ENCODE data around the gene ADGRV1.
"Not testable (repeated sequence)": the region's sequence is repeated elsewhere in the genome, so short reads cannot be mapped to it uniquely, and the experiment has no call there.

The ADGRV1 gene

GRCh38 chr5:90915393-90915792, 356.8 kb downstream of the ADGRV1 start:
- in situ Hi-C loops (cut with HindIII; ENCODE audit: low sequenced_read_pairs): no loop called here
- no peak overlapping the region for H3K4me3 ChIP-seq (ENCODE audit: low read depth, low read length)
- DNase-seq (ENCODE audit: low read depth): no peak
- TF ChIP-seq CTCF (IDR thresholded peaks at IDR 0.05; ENCODE audit: low read depth, low read length, missing control alignments): no peak

- in situ Hi-C loops (cut with HindIII; ENCODE audit: low sequenced_read_pairs): no loop called here
- DNase-seq (ENCODE audit: low read depth): no peak
- H3K4me3 ChIP-seq (ENCODE audit: low read depth, low read length): no peak overlapping the region
- TF ChIP-seq CTCF (IDR thresholded peaks at IDR 0.05; ENCODE audit: low read depth, low read length, missing control alignments): no peak
These were observed 358.6 kb downstream of the ADGRV1 start for GRCh38 chr5:90916947-90917800.

GRCh38 chr5:90917928-90918668, 359.5 kb downstream of the ADGRV1 start:
- TF ChIP-seq CTCF (IDR thresholded peaks at IDR 0.05; ENCODE audit: low read depth, low read length, missing control alignments): no peak
- H3K4me3 ChIP-seq (ENCODE audit: low read depth, low read length): no peak overlapping the region
- DNase-seq (ENCODE audit: low read depth): no peak
- in situ Hi-C loops (cut with HindIII; ENCODE audit: low sequenced_read_pairs): no loop called here

GRCh38 chr5:90921418-90921973, 362.9 kb downstream of the ADGRV1 start:
- DNase-seq (ENCODE audit: low read depth): no peak
- in situ Hi-C loops (cut with HindIII; ENCODE audit: low sequenced_read_pairs): no loop called here
- no peak for TF ChIP-seq CTCF (IDR thresholded peaks at IDR 0.05; ENCODE audit: low read depth, low read length, missing control alignments)
- H3K4me3 ChIP-seq (ENCODE audit: low read depth, low read length): no peak overlapping the region

- DNase-seq (ENCODE audit: low read depth); H3K4me3 ChIP-seq (ENCODE audit: low read depth, low read length); in situ Hi-C loops (cut with HindIII; ENCODE audit: low sequenced_read_pairs): not testable (repeated sequence)
These were observed 365.6 kb downstream of the ADGRV1 start for GRCh38 chr5:90924222-90924621.

GRCh38 chr5:90929013-90929839, 370.6 kb downstream of the ADGRV1 start:
- DNase-seq (ENCODE audit: low read depth); in situ Hi-C loops (cut with HindIII; ENCODE audit: low sequenced_read_pairs); H3K4me3 ChIP-seq (ENCODE audit: low read depth, low read length): not testable (repeated sequence)

GRCh38 chr5:90930062-90930461, 371.5 kb downstream of the ADGRV1 start:
- DNase-seq (ENCODE audit: low read depth): no peak
- no peak overlapping the region for H3K4me3 ChIP-seq (ENCODE audit: low read depth, low read length)
- in situ Hi-C loops (cut with HindIII; ENCODE audit: low sequenced_read_pairs): no loop called here
- no peak for TF ChIP-seq CTCF (IDR thresholded peaks at IDR 0.05; ENCODE audit: low read depth, low read length, missing control alignments)

Data from astrocyte of the cerebellum (primary cell).